PFSK-1 (cell line): ENCODE data around the gene ANKRD52.

Experiments
- FOXP2 ChIP-seq: optimal IDR thresholded peaks from 2 replicates; pipeline ENCODE3; 2011; ENCODE audit warnings: borderline replicate concordance, control low read depth, inconsistent platforms; ENCODE audit not compliant: insufficient read depth; ENCODE audit errors: extremely low read length, extremely low read depth
- POLR2AphosphoS5 ChIP-seq: IDR thresholded peaks from 2 replicates; pipeline ENCODE4 v1.6.1; 2012; ENCODE audit warnings: low read depth, mild to moderate bottlenecking, control low read depth, low read length, moderate library complexity
- SIN3A ChIP-seq: IDR thresholded peaks from 2 replicates; pipeline ENCODE4 v1.6.1; 2012; ENCODE audit warnings: mild to moderate bottlenecking, low read length, moderate library complexity, borderline replicate concordance; ENCODE audit not compliant: insufficient read depth
- TAF1 ChIP-seq: IDR thresholded peaks from 2 replicates; pipeline ENCODE4 v1.6.1; 2012; ENCODE audit warnings: low read length, control low read depth, borderline replicate concordance; ENCODE audit not compliant: insufficient read depth
- TF ChIP-seq, protein P1 (sequence below), 2 experiments: IDR thresholded peaks; 2 replicates each; pipeline versions ENCODE4 v1.6.1 to v1.8.0; 2011 to 2012; ENCODE audit warnings: low read depth in 2 of 2, low read length in 2 of 2, control low read depth in 1 of 2, inconsistent platforms in 1 of 2, mild to moderate bottlenecking in 1 of 2, moderate library complexity in 1 of 2; ENCODE audit not compliant: insufficient read depth in 1 of 2

The ANKRD52 gene

DNA sequence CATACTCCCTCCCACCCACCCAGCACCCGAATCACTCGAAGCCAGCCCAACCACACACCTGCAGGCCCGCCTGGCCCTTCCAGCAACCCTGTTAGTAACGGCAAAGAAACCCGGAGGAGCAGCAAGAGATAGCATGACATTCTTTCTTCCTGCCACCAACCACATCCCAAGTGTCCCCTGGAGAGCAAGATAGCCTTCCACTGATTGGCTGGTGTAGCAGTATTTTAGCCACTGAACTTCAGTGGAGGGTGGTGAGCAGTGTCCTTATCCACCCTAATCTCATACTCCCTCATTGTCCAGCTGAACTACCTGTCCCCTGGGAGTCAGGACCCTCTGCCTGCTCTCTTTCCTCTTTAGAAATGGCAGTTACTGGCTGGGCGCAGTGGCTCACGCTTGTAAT lies 29.1 kb downstream of the ANKRD52 start:
- TF ChIP-seq TAF1 = no peak
- no peak for TF ChIP-seq SIN3A
- TF ChIP-seq, protein P1, sequence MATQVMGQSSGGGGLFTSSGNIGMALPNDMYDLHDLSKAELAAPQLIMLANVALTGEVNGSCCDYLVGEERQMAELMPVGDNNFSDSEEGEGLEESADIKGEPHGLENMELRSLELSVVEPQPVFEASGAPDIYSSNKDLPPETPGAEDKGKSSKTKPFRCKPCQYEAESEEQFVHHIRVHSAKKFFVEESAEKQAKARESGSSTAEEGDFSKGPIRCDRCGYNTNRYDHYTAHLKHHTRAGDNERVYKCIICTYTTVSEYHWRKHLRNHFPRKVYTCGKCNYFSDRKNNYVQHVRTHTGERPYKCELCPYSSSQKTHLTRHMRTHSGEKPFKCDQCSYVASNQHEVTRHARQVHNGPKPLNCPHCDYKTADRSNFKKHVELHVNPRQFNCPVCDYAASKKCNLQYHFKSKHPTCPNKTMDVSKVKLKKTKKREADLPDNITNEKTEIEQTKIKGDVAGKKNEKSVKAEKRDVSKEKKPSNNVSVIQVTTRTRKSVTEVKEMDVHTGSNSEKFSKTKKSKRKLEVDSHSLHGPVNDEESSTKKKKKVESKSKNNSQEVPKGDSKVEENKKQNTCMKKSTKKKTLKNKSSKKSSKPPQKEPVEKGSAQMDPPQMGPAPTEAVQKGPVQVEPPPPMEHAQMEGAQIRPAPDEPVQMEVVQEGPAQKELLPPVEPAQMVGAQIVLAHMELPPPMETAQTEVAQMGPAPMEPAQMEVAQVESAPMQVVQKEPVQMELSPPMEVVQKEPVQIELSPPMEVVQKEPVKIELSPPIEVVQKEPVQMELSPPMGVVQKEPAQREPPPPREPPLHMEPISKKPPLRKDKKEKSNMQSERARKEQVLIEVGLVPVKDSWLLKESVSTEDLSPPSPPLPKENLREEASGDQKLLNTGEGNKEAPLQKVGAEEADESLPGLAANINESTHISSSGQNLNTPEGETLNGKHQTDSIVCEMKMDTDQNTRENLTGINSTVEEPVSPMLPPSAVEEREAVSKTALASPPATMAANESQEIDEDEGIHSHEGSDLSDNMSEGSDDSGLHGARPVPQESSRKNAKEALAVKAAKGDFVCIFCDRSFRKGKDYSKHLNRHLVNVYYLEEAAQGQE (IDR thresholded peaks at IDR 0.05; ENCODE audit: insufficient read depth in 1 of 2, low read depth in 2 of 2, low read length in 2 of 2) = no peak
- TF ChIP-seq FOXP2 = no peak
- TF ChIP-seq POLR2AphosphoS5 = no peak

DNA sequence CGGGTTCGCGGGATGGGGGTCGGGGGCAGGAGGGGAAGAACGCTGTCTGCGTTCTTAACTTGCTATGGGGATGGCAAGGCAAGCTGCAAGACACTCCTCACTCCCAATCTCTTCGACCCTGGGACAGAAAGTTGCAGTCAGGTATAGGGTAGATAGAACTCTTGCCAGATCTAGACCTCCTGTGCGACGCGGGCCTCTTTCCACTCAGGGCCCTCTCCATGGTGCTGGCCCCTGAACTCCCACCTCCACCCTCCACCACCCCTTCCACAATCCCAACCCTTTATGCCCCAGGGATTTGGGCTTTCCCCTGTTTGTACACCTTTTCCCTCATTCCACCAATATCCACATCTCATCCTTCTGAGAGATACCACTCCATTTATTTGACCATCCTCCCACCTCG lies 33.2 kb downstream of the ANKRD52 start:
- no peak for TF ChIP-seq POLR2AphosphoS5
- TF ChIP-seq, protein P1 (IDR thresholded peaks at IDR 0.05; ENCODE audit: insufficient read depth in 1 of 2, low read depth in 2 of 2, low read length in 2 of 2) = peak; percentile 80 to 90

DNA sequence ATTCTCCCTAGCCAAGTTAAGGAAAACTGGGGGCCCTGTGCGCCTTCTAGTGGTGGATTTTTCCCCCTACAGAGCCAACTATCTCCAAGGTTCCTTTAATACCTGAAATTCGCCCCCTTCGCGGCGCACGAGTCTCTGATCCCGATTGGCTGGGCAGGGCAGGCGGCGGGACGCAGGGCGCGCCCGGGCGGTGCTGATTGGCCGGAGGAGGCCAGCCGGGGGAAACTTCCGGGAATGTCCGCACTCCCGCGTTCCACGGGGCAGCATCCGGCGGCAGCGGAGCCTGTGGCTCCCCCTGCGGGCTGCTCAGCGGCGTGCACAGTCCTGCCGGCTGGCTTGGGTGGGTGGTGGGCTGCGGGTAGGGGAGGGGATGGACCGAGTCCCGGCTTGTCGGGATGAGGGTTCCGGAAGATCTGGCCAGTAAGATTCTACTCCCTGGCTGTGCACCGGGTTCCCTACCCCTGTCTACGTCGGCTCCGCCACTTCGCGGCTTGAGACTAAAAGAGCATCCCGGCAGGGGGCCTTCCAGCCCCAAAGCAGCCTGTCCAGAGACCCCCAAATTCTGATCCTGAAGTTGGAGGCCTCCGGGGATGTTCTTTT lies 34.0 kb downstream of the ANKRD52 start, which contains the start of gene NABP2:
Gene NABP2 (plus strand): TSS at position 241 of the 600 bp plus-strand sequence. CDS start 515 bp downstream, outside the sequence.
- TF ChIP-seq POLR2AphosphoS5 = peak; percentile 40; the same call in 1 of the 2 replicates
- 0 out of 2 replicates have a peak, but pooled peaks have one; percentile 64 for TF ChIP-seq TAF1
- TF ChIP-seq, protein P1 (IDR thresholded peaks at IDR 0.05; ENCODE audit: insufficient read depth in 1 of 2, low read depth in 2 of 2, low read length in 2 of 2) = peak; percentile 28 to 54; a peak in 1 of 4 replicates
- 0 out of 2 replicates have a peak, but pooled peaks have one; percentile 62 for TF ChIP-seq SIN3A
- peak; percentile 86 for TF ChIP-seq FOXP2

DNA sequence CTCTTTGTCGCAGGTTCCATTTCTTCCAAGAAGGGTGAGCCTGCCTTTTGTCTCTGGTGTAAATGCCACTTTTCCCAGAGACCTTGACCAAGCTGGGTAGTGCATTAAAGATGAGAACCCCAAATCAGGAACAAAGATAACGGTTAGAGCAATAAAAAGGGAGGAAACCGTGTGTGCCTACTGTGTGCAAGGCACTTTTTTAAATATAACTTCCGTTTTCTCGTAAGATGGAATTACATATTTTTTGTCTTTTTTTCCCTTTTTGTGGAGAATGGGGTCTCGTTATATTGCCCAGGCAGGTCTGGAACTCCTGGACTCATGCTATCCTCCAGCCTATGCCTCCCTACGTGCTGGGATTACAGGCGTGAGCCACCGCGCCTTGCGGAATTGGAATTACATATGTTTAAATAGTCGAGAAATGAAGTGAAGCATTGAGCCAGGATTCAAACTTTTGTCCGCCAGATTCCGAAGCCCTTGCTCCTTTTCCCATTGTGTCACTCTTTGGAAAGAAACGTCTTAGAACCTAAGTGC lies 34.5 kb downstream of the ANKRD52 start:
- TF ChIP-seq FOXP2 = no peak
- no peak for TF ChIP-seq SIN3A
- no peak for TF ChIP-seq POLR2AphosphoS5
- TF ChIP-seq TAF1 = no peak
- TF ChIP-seq, protein P1 (IDR thresholded peaks at IDR 0.05; ENCODE audit: insufficient read depth in 1 of 2, low read depth in 2 of 2, low read length in 2 of 2) = no peak

DNA sequence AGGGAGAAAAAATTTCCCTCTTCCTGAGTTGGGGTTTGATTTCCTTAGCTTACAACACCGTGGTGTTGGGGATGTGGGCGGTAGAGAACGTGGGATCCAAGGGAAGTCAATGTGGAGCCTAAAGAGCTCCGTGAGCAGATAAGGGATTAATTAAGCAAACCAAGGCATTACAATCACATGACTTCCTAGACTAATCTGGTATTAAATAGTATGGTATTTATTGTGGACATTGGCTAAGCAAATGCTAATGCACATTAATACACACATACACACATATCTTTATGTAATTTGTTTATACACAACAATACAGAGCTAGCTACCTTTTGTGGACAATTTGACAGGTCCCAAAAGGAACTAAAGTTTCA lies 35.7 kb downstream of the ANKRD52 start:
- no peak for TF ChIP-seq FOXP2
- TF ChIP-seq, protein P1 (IDR thresholded peaks at IDR 0.05; ENCODE audit: insufficient read depth in 1 of 2, low read depth in 2 of 2, low read length in 2 of 2) = no peak
- TF ChIP-seq SIN3A = no peak
- TF ChIP-seq TAF1 = no peak
- TF ChIP-seq POLR2AphosphoS5 = no peak
